HG03571 (cell line): ENCODE data around the gene GPC6.
"Not testable (repeated sequence)": the region's sequence is repeated elsewhere in the genome, so short reads cannot be mapped to it uniquely, and the experiment has no call there.

Source experiments
- ATAC-seq: cut with Tn5 transposase; IDR thresholded peaks from one replicate; pipeline ENCODE4 v1.9.1; 2021; ENCODE audit not compliant: unreplicated experiment

Gene GPC6

GRCh38 chr13:94261163-94261562, 1034.6 kb downstream of the GPC6 start:
- ATAC-seq = no peak

DNA sequence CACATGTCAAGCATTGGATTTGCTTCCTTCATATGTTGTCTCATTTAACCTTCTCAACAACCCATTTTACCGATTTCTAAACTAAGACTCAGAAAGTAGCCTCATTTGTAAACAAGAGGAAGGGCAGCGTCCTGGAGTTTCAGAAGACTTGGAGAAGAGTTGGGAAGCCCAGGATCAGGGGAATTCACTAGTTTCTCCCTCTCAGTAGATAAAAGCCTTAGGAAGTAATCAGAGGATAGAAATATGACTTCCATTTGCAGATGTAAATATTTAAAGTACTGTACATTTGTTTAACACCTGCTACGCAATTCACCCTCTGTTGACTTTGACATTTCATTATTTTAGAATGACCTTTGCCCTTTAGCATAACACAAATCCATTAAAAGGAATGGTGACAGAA, 1036.4 kb downstream of the GPC6 start:
- no peak for ATAC-seq

GRCh38 chr13:94267581-94268366, 1041.2 kb downstream of the GPC6 start:
- no peak for ATAC-seq

GRCh38 chr13:94268661-94269060, 1042.1 kb downstream of the GPC6 start:
- no peak for ATAC-seq

- ATAC-seq = no peak
These were observed 1043.0 kb downstream of the GPC6 start for GRCh38 chr13:94269557-94269956.

DNA sequence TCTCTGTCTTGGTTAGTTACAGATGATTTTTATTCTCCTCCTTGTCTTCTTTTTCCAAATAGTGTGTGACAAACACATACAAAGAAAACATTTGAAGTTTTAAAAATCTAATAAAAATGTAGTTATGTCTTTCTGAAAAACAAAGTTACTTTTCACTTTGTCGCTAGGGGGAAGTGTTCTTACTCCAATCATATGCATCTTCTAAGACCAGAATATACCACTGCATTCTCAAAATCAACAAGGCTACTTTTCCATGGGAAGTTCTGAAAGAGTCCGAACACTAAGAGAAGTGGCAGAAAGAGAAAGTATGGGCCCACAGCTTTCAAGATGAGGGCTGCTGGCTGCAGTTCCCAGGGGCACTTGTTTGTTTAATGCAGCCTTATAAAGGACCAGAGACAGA, 1043.9 kb downstream of the GPC6 start:
- ATAC-seq = no peak

- no peak for ATAC-seq
These were observed 1045.4 kb downstream of the GPC6 start for GRCh38 chr13:94272038-94272437.

GRCh38 chr13:94280349-94280748, 1053.7 kb downstream of the GPC6 start:
- no peak for ATAC-seq

DNA sequence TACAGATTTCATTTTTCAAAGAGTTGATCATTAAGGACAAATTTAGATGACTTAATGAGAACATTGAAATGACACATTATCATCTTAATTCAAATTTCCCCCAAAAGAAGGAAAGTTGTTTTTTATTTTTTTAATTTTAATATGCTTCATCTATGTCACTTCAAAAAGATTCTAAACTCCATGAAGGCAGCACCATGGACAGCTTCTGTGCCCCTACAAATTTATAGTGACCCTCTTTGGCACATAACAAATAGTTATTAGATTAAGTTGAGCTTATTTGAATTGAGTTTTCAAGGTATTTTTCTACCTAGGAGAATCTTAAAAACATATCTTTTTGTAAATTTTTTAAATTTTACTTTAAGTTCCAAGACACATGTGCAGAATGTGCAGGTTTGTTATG, 1054.2 kb downstream of the GPC6 start:
- ATAC-seq = no peak

GRCh38 chr13:94286581-94286980, 1060.0 kb downstream of the GPC6 start:
- ATAC-seq = no peak

DNA sequence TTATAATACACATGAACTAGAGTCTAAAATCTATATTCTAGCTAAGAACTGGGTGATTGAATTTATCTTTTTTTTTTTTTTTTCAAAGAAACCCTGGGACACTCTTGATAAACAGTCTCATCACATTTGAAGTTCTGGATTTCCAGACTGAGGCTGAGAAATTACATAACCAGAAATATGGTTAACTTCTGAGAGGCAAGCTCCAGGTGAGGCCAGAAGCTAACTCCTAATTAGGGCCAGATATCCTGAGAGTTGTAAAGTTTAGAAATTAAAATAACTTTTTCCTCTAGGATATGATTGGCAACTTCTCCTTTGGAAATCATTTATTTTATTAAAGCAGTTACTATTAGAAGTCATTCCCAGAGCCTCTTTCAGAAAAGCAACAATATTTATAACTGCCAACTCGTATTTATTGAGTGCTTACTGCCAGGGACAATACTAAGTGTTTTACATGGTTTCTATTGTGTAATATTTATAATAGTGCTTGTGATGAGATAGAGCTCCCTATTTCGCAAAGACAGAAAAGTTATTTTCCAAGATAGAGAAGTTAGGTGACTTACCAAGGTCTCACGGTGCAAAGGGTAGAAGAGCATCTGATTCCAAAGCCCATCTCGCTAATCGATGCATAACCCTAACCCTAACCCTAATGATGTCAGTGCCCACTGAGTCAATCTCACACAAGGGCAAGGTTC, 1065.2 kb downstream of the GPC6 start:
- ATAC-seq = no peak

DNA sequence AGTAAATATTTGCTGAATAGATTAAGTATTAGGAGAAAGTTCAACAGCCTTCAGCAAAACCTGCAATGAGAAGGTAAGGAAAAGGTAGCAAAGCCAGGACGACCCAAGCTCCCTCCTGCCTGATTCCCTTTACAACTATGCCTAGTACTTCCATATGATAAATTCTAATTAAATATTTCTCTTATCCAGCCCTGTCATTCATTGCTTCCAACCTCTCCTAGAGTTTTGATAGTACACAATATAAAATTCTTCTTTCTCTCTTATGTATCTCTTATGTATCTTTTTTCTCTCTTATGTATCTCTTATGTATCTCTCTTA, 1065.7 kb downstream of the GPC6 start:
- ATAC-seq = no peak

DNA sequence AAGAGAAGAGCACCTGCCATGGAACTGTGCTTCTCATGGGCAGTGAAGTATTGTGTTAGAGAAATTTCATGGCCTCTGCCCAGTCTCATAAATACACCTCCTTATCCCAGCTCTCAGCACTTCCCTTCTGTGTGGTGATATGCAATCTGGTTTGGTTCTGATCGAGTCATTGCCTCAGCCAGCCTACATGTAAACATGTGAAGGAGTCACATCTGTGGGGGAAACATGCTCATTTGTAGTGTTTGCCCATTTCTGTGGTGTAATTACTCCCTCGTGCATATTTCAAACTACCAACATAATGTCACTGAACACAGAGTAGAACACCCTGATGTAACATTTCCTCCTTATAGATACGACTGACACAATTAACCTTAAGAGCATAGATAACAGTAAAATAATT, 1069.9 kb downstream of the GPC6 start:
- ATAC-seq = no peak

DNA sequence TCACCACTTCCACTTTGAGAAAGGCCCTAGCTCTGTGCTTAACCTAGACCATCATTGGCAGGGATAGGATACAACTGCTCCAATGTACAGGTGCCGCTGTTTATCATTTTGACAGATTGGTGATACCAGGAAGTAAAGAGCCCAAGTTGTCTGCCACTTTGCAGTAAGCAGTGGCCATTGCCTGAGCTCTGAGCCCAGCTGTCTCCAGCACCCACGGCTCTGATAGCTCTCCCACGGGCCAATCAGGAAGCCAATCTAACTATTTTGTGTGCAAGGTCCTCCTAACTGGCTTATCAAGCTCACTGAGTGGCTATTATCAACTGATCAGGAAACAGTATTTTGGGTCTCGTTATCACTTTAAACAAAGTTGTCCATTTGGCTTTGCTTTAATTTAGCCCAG, 1071.7 kb downstream of the GPC6 start:
- no peak for ATAC-seq

DNA sequence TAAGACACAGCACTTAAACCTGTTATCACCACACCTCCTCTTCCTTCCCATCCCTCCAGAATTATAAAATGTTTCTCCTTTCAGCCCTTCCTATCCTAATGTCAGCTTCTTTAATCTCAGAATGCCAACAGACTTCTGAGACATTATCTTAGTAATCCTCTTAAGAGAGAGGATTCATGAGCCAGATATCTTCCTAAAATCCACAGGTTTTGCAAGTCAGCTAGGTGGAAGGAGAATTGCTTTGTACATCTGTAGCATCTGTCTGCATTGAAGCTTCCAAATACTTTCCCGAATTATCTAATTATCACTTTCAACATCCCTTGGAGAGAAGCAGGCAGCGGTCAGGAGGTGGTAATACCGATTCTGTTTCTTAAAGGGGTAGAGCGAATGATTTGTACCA, 1073.8 kb downstream of the GPC6 start:
- ATAC-seq = no peak

DNA sequence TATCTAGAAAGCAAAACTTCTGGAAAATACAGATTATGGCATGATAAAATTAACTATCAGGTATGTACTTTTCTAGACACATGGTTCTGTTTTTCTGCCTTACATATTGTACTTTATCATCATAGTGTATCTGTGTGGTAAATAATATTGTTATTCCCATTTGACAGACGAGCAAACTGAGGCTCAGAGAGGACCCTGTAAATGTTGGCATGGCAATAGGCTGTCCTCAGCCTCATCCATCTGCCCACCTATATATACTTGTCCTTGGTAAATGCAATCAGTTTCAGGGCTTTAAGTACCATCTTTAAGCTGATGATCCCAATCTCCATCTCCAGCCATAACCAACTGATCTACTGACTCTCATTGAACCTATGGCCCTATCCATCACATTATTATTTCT, 1074.9 kb downstream of the GPC6 start:
- no peak for ATAC-seq

- not testable (repeated sequence) for ATAC-seq
These were observed 1076.4 kb downstream of the GPC6 start for GRCh38 chr13:94302847-94303565.

DNA sequence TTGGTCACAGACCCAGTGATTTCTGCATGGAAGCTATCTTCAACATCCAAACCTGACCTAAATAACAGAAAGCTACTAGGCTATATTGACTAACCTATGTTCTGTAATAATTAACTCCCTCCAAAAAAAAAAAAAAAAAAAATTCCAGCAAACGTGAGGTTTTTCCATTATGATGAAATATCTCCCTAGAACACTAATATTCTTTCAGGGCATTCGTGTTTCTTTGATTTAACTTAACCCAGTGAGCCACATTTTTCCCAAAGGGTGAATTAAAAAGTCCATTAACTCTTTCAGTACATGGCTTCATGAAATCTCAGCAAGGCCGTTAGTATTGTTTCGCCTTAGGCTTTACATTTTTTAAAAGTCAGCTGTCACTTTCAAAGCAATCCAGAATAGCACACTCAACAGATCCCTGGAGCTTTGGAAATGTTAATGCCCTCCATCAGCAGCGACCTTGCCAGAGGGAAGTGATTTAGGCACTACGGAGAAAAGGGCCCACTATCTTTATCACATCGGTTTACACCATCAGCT, 1077.1 kb downstream of the GPC6 start:
- ATAC-seq = no peak

DNA sequence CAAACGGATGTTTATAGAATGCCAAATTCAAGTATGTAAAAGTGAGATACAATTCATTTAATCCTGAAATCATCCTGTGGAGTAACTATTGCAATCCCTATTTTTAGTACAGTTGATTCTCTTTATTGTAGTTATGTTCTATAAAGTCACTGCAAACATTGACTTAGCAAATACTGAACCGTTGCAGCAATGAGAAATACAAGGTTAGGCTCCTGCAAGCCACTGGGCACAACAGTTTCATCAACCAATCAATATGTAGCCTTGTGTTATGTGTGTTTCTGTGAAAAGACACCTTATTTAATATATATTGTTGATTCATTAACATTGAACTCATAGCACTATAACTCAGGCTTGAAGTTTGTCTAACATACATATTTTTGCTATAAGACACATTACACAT, 1078.4 kb downstream of the GPC6 start:
- no peak for ATAC-seq

DNA sequence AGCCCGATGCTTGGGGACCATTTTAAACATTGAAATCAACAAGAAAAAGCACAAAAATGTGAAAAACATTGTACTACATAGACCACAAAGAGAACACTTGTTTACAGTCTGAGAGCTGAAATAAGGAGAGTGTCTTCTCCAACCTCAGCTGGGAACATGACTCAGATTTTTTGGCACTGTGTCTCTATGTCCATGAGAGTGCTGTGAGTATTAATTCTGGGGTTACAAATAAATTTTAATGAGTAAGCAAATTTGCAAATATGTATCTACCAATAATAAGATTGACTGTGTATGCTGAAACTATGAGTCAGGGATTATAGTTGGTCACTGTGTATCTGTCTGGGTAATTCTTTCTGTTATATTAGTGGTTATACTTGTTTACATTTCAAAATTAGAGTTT, 1078.9 kb downstream of the GPC6 start:
- no peak for ATAC-seq

- no peak for ATAC-seq
These were observed 1079.3 kb downstream of the GPC6 start for GRCh38 chr13:94305934-94306333.

DNA sequence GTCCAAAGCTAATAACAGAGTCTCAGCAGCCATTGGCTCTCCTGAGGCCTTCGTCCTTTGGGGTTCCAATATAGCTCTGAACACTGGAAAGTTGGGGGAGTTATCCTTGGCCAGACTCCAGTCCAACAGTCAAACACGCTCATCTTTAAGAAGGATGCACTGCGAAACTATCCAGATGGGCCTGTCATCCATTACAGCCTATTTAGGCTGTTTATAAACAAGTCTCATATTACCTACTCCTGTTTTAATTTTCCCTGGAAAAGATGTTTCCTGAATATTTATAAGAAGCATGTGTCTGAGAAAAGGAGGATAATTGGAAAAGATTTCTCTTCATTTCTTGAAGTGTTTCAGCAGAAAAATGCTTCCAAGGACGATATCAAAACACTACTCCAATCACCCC, 1082.2 kb downstream of the GPC6 start:
- no peak for ATAC-seq
